Astrocyte (in vitro differentiated cells and primary cell): ENCODE data around the gene CACHD1. TPM values are rescaled to one million over a fixed set of nuclear protein-coding genes. Genes with fewer than 3 reads are reported as not detected.

Source experiments
- DNase-seq: peaks from one replicate; pipeline ENCODE4 v3.0.0-alpha.2; 2010; ENCODE audit warnings: low read depth
- FAIRE-seq: peaks from 2 replicates; lab custom pipeline; 2011; peaks lifted over from hg19 to GRCh38; lab: Jason Lieb, UNC
- H2AFZ ChIP-seq: 2 replicates; pipeline ENCODE4 v1.6.0; 2012; ENCODE audit warnings: low read depth, low read length, inconsistent platforms
- H3K27ac ChIP-seq: 2 replicates; pipeline ENCODE4 v1.5.1; 2011; ENCODE audit warnings: low read depth, low read length, inconsistent platforms
- H3K27me3 ChIP-seq: 2 replicates; pipeline ENCODE4 v1.6.0; 2011; ENCODE audit warnings: low read length, inconsistent platforms; ENCODE audit not compliant: insufficient read depth
- H3K36me3 ChIP-seq: 2 replicates; pipeline ENCODE4 v1.5.1; 2011; ENCODE audit warnings: low read length, inconsistent platforms; ENCODE audit not compliant: insufficient read depth
- H3K4me1 ChIP-seq: 2 replicates; pipeline ENCODE4 v1.5.1; 2011; ENCODE audit warnings: low read length, inconsistent platforms; ENCODE audit not compliant: insufficient read depth
- H3K4me2 ChIP-seq: 2 replicates; pipeline ENCODE4 v1.6.0; 2012; ENCODE audit warnings: low read length, inconsistent platforms
- H3K4me3 ChIP-seq: 2 replicates; pipeline ENCODE4 v1.5.1; 2011; ENCODE audit warnings: low read depth, mild to moderate bottlenecking, low read length, inconsistent platforms; ENCODE audit not compliant: insufficient read depth
- H3K79me2 ChIP-seq: 2 replicates; pipeline ENCODE4 v1.6.0; 2012; ENCODE audit warnings: mild to moderate bottlenecking, low read length, inconsistent platforms; ENCODE audit not compliant: insufficient read depth
- H3K9ac ChIP-seq: 2 replicates; pipeline ENCODE4 v1.6.0; 2012; ENCODE audit warnings: mild to moderate bottlenecking, low read length, inconsistent platforms
- H3K9me3 ChIP-seq: 2 replicates; pipeline ENCODE4 v1.5.1; 2012; ENCODE audit warnings: low read depth, mild to moderate bottlenecking, low read length, inconsistent platforms; ENCODE audit not compliant: insufficient read depth
- H4K20me1 ChIP-seq: 2 replicates; pipeline ENCODE4 v1.6.0; 2012; ENCODE audit warnings: low read length, inconsistent platforms; ENCODE audit not compliant: insufficient read depth
- H3K27ac Mint-ChIP-seq: one replicate; pipeline ENCODE4 v1.8.0; 2021; ENCODE audit warnings: mild to moderate bottlenecking, mixed read lengths; ENCODE audit not compliant: unreplicated experiment
- H3K27me3 Mint-ChIP-seq: one replicate; pipeline ENCODE4 v1.8.0; 2021; ENCODE audit warnings: low read depth, mixed read lengths; ENCODE audit not compliant: unreplicated experiment
- H3K36me3 Mint-ChIP-seq: one replicate; pipeline ENCODE4 v1.8.0; 2021; ENCODE audit warnings: low read depth, mixed read lengths; ENCODE audit not compliant: unreplicated experiment
- H3K4me1 Mint-ChIP-seq: one replicate; pipeline ENCODE4 v1.8.0; 2021; ENCODE audit warnings: low read depth, mixed read lengths; ENCODE audit not compliant: unreplicated experiment
- H3K4me3 Mint-ChIP-seq: one replicate; pipeline ENCODE4 v1.8.0; 2021; ENCODE audit warnings: mild to moderate bottlenecking, moderate library complexity, mixed read lengths; ENCODE audit not compliant: unreplicated experiment
- H3K9me3 Mint-ChIP-seq: one replicate; pipeline ENCODE4 v1.8.0; 2021; ENCODE audit warnings: mild to moderate bottlenecking, mixed read lengths; ENCODE audit not compliant: unreplicated experiment
- EZH2 ChIP-seq: IDR thresholded peaks from 2 replicates; pipeline ENCODE4 v1.6.1; 2012; ENCODE audit warnings: mild to moderate bottlenecking, low read length, inconsistent platforms; ENCODE audit not compliant: insufficient read depth
- total RNA-seq: library from RNA; stranded (reverse); gene quantifications from 2 replicates; pipeline ENCODE4 v1.2.1, GENCODE V29; 2021
- TF ChIP-seq, protein P1 (sequence below): IDR thresholded peaks from 2 replicates; pipeline ENCODE4 v1.5.1; 2011; ENCODE audit warnings: low read depth, mild to moderate bottlenecking, inconsistent platforms, low read length, moderate library complexity; ENCODE audit not compliant: insufficient read depth

The CACHD1 gene
- total RNA-seq, 1 donor from 2014 or later, result 21.2 TPM

DNA sequence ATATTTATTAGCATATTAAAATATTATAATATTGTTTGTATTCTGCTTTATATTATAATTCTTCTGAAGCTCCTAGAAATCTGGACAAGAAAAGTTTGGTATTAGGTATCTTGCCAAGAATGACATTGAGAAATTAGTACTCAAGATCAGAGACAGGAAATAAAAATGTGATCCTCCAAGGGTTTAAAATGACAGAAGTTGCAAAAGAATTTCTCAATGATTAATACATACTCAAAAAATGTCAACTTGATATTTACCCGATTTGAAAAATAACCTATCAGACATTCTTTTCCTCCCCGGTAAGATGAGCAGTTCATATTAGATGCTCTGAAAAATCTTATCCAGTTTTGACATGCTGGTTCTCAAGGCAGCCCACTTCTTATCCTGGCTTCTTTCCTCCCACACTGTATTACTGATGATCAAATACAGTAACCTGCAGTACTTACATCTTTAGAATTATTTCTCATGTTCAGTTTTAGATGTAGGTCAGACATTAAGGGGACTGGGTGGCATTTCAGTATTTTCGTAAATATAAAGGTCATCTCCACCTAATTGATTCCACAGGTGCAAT lies 55.3 kb downstream of the CACHD1 start:
- H3K9me3 ChIP-seq, result no peaks in the 10 kb centered on the region
- TF ChIP-seq, protein P1, sequence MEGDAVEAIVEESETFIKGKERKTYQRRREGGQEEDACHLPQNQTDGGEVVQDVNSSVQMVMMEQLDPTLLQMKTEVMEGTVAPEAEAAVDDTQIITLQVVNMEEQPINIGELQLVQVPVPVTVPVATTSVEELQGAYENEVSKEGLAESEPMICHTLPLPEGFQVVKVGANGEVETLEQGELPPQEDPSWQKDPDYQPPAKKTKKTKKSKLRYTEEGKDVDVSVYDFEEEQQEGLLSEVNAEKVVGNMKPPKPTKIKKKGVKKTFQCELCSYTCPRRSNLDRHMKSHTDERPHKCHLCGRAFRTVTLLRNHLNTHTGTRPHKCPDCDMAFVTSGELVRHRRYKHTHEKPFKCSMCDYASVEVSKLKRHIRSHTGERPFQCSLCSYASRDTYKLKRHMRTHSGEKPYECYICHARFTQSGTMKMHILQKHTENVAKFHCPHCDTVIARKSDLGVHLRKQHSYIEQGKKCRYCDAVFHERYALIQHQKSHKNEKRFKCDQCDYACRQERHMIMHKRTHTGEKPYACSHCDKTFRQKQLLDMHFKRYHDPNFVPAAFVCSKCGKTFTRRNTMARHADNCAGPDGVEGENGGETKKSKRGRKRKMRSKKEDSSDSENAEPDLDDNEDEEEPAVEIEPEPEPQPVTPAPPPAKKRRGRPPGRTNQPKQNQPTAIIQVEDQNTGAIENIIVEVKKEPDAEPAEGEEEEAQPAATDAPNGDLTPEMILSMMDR, result no peak
- no peak for TF ChIP-seq EZH2
- H3K79me2 ChIP-seq, result peaks cover 5% of the 10 kb centered on the region
- H3K36me3 ChIP-seq, result no peaks in the 10 kb centered on the region
- Mint-ChIP-seq H3K27me3 (no peaks in the 10 kb centered on the region), H3K27ac (no peak overlapping the region), H3K36me3 (no peaks in the 10 kb centered on the region), H3K9me3 (no peaks in the 10 kb centered on the region), H3K4me1 (peaks cover 13% of the 10 kb centered on the region), H3K4me3 (no peak overlapping the region)
- no peak for FAIRE-seq
- H3K27ac ChIP-seq, result no peak overlapping the region
- H2AFZ ChIP-seq, result no peak overlapping the region
- no peak for DNase-seq
- no peak overlapping the region for H3K4me3 ChIP-seq
- no peaks in the 10 kb centered on the region for H4K20me1 ChIP-seq
- no peak overlapping the region for H3K9ac ChIP-seq
- H3K27me3 ChIP-seq, result no peaks in the 10 kb centered on the region
- no peak overlapping the region for H3K4me2 ChIP-seq
- peaks cover 3% of the 10 kb centered on the region for H3K4me1 ChIP-seq

DNA sequence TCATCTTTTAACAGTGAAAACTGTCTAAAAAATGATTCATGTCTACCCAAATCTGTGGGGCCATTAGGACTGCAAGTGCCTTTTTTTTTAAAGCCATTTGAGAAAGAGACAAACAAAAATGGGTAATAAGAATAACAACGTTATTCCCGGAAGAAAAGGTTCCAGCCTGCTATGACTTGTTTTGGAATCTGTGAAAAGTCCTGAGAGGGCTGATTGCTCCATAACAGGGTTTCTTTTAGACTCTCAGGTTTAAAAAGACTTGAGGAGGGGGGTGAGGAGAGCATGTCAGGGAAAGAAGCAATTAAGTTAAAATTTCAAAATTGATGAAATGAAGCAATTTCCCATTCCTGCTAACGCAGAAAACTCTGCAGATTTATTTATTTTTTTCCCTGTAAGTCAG lies 56.4 kb downstream of the CACHD1 start:
- TF ChIP-seq EZH2, result no peak
- TF ChIP-seq, protein P1, result no peak
- Histone ChIP-seq H3K27ac (no peak overlapping the region), H3K9ac (no peak overlapping the region), H3K4me3 (no peak overlapping the region), H3K27me3 (no peaks in the 10 kb centered on the region), H3K4me2 (no peak overlapping the region), H3K79me2 (peaks cover 5% of the 10 kb centered on the region), H3K4me1 (peaks cover 3% of the 10 kb centered on the region), H2AFZ (no peak overlapping the region), H3K9me3 (no peaks in the 10 kb centered on the region), H4K20me1 (peaks cover 3% of the 10 kb centered on the region), H3K36me3 (no peaks in the 10 kb centered on the region)
- Mint-ChIP-seq H3K27me3 (no peaks in the 10 kb centered on the region), H3K9me3 (no peaks in the 10 kb centered on the region), H3K36me3 (no peaks in the 10 kb centered on the region), H3K4me3 (no peak overlapping the region), H3K27ac (no peak overlapping the region), H3K4me1 (peaks cover 15% of the 10 kb centered on the region)
- FAIRE-seq (no peak), DNase-seq (no peak)

DNA sequence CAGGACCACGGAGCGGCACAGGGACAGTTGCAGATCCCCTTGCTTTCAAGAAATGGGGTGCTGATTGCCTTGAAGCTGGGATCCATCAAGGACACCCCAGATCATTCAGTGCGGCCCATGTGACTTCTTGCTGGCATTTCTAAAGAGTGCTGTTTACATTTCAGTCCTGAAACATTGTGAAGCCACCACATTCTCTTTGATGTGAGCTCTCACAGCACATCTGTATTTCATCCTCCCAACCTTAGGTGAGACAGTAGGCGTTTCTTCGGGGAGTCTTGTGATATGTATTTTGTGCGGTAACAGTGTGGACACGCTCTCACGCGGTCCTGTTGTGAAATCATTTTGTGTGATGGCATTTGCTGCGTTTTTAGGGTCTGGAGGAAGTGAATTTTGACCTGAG lies 57.2 kb downstream of the CACHD1 start:
- Histone ChIP-seq H3K9me3 (no peaks in the 10 kb centered on the region), H2AFZ (no peak overlapping the region), H3K79me2 (peaks cover 5% of the 10 kb centered on the region), H3K27me3 (no peaks in the 10 kb centered on the region), H3K4me1 (peaks cover 3% of the 10 kb centered on the region), H3K27ac (no peak overlapping the region), H3K4me2 (no peak overlapping the region), H3K9ac (no peak overlapping the region), H3K36me3 (no peaks in the 10 kb centered on the region), H3K4me3 (no peak overlapping the region), H4K20me1 (peaks cover 3% of the 10 kb centered on the region)
- Mint-ChIP-seq H3K27ac (no peak overlapping the region), H3K27me3 (no peaks in the 10 kb centered on the region), H3K4me1 (peaks cover 16% of the 10 kb centered on the region), H3K36me3 (no peaks in the 10 kb centered on the region), H3K4me3 (no peak overlapping the region), H3K9me3 (no peaks in the 10 kb centered on the region)
- TF ChIP-seq EZH2, result no peak
- TF ChIP-seq, protein P1, result no peak
- FAIRE-seq, result no peak
- DNase-seq, result no peak
